HG03565 (cell line): ENCODE data around the gene TTLL7.

ENCODE experiments used
- ATAC-seq: cut with Tn5 transposase; IDR thresholded peaks from one replicate; pipeline ENCODE4 v1.9.1; 2021; ENCODE audit warnings: mild to moderate bottlenecking, moderate library complexity; ENCODE audit not compliant: unreplicated experiment

TTLL7 gene

DNA sequence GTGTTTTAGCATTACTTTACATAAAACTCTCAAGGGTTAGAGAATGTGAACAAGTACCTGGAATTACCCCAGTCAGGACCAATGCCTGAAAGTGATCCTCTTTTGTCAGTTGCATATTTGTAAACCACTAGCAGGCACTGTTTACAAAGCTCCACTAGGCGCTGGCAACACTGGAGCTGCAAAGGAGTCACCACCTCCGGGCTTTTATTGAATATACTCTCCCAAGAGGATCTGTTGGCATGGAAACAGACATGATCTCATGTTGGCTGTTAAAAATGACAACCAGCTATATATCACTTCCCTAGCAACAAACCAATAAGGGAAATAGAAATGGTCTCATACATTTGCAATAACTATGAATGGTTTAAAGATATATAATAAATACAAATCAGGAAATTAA, 116.0 kb downstream of the TTLL7 start:
- ATAC-seq: peak; percentile 37

DNA sequence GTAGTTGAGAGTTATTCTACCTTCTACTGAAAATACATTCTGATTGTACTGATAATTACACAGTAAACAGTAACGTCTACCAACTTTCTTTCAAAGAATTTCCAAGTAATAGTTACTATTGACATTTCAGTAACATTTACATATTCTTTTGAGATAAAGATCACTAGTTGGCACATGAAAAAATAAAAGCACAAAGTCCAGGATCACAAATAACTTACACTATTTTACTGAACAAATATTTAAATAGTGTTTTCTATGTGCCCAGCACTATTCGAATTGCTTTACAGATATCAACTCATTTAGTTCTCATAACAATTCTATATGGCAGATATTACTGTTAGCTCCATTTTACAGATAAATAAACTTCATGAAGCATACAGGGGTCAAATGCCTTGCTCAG, 126.4 kb downstream of the TTLL7 start:
- no peak for ATAC-seq

DNA sequence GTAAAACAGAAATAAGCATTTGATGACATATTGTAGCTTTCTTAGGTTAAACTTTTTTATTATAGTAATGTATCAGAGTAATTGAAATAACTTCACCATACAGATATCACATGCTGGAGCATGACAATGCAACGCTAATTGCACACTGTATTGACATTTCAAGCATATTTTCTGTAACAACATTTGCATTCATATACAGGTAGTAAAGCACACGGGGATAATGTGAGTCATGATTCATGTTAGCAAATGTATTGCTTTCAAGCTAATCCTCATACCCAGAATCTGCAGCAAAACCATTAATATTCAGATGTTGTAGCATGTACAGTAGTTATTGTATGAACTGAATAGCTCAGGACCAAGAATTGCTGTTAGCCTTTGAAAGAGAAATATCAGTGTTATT, 133.9 kb downstream of the TTLL7 start:
- ATAC-seq: no peak

DNA sequence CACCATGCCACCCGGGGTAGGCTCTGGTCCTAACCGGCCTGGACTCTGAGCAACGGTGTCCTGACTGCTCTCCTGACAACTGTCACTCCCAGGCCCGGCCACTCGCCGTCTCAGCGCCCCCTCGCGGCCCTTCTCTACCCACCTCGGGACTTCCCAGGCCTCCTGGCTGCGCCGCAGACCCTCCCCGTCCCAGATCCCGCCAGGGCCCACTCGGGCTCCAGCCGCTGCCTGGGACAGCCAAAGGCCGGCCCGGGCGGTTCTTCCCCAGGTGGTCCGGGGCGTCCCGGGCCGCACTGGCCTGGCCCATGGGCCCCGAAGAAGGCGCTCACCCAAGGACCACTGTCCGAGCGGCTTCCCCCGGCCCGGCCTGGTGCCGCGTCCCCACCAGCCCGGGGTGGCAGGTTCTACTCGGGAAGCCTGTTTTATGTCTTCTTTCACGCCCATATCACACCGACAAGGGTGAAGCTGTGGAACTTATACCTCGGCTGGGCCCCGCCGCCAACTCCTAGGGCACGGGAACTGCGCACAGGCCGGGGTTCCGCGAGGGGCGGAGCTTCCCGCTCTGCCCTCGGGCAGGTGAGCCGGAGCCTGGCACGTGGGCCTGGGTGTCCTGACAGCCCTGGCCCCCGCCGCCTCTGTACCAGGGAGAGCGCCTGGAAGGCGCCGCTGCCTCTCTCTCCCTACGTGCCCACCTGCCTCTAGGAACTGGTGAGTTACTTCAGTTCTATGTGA, 138.3 kb downstream of the TTLL7 start:
- peak; percentile 84 for ATAC-seq

DNA sequence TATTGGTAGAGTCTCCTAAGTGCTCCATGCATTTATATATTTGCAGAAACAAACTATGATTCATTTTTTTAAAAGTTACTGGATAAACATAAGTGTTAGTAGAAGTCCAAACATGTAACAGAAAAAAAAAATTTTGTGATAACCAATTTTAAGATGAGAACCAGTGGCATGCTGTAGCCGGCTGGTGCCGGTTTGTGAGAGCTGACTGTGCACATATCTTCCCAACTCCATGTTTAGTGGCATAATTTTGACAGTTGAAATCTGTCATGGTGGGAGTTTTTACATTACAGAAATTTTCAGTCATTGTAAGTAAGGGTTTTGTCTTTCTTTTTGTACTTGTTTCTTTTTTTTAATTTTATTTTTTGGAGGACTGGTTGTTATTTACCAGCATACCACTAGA, 141.2 kb downstream of the TTLL7 start:
- ATAC-seq: no peak

DNA sequence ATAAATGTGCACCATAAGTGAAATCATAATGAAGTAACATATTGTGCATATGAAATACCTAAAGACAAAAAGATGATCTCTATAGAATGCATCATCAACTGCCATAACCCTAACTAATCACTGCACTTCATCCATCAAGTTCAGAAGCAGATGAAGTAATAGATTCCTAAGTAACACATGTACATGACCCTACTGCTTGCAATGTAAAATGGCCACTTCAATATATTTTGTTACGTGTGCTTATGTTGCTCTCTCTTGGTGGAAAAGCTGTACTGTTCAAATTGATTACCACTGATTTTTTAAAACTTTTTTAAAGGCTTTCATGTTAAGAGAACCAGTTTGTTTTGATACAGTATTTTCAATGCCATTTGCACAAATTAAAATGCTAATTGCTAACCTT, 141.8 kb downstream of the TTLL7 start:
- ATAC-seq: no peak

DNA sequence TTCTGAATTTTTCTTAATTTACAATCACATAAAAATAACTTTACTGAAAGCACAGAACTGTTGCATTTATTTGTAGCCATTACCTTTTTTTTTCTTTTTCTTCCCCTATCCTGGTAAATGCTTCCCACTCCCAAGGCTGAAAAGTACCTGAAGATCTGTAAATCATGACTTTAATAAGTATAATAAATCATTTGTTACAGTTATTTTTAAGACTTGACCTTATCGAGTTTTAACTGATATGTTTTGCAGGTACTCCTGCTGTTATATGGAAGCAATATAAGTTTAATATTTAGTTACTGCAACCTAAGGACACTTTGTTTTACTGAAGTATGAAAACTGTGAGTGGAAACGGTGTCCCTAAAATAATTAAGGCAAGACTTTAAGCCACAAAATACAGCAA, 142.6 kb downstream of the TTLL7 start:
- ATAC-seq: no peak

DNA sequence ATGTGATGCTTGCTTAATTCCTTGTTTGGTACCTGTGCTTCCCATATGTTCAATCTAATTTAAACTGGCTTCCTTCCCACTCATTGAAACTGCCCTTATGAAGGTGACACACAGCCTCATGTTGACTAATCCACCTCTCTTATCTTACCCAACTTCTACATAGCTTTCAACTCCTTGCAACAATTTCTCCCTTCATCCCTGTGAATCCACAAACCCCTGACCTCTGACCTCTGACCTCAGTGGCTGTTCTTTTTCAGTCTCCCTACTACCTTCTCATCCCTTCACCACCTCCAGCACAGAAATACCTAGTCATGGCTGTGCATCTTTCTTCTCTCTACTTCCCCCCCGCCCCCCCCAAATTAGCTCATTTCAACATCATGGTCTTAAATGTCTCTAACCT, 144.5 kb downstream of the TTLL7 start:
- no peak for ATAC-seq

DNA sequence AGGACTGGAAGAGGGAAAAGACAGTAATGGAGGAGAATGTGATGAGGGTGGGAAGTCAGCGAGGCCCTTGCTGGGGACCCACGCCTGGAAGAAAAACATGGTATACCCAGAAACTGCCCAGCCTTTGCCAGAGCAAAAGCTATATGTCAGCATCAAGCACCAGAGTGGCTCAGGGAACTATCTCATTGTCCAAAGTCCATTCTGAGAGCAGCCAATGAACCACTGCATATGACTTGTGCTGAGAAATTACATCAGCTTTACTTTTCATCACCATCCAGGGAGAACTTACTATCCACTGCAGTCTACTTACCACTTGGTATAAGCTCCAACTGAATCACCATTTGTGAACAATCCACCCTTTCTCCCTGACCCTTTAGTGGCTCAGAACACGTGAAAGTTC, 148.1 kb downstream of the TTLL7 start:
- no peak for ATAC-seq

DNA sequence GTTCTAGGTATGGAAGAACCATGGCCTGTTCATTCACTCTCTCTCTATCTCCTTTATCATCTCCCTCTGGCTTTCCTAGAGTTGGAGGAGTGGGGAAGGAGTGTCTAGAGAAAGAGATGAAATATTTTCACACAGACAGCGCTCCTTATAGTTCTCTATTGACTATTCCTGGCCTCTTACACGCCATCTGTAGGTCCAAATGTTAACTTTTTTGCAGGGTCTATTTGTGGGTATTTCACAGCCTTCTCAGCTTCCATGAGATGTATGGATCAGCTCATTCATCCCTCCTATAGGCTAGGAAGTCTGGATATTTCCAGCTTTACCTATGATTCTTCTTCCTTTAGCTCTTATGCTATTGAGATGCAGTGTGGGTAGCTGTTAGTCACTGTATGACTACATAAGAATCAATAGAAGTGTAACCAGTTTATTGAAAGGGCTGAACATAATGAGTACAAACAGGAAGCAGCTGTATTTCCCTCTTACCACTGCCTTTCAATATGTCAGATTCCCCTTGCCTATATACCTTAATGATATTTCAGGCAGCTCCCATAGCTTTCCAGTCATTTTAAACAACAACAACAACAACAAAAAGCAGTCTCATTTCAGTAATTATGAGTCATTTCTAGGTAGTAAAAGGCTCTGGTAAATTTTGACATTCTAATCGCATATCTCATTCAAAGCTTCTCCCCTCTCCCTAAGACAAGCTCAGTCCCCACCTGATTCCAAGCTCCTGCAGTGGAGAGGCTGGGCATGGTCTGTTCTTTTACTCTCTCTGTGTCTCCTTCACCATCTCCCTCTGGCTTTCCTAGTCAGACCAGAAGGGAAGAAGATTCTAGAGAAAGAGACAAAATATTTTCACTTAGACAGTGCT, 149.5 kb downstream of the TTLL7 start:
- peak; percentile 87 for ATAC-seq

DNA sequence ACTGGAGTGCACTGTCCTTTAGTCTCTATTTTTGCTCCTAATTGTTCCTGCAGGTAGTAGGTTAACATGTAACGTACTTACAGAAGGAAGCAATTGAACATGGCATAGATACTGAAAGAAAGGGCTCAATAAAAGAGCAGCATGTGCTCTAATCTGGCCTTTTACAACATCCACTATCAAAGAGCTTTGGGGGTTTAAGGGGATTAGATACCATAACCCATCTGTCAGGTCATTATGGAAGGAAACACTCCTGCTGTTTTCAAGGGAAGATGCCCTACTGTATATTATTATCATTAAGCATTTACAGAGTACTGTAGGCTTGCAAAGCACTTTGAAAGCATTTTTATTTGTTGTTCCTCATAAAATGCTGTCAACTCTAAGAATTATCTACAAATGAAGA, 152.8 kb downstream of the TTLL7 start:
- no peak for ATAC-seq

DNA sequence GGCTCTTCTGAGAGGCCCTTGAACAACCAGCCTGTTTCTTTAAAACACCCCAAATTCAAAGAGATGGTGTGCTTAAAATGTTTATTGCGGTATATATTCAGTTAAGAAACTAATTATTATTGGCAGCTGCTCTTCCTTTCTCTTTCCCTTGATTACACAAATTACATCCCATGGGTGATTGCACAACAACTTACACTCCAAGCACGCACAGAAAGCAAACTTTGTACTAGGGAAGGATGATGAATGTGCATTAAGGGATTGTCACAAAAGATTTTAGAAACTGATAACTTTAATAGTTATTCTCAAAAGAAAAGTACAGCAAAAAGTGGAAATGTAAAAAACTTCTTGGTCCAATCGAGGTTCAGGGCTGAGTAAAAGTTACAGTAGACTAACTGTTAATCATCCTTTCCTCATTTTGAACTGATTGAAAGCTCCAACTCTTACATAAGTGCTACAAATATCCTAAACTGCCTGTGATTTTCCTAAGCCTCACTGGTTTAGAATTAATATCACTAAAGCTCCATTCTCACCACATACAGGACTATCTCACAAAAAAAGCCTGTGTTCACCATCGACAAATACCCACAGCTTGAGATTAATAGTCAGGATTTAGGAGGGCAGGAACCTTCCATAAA, 153.4 kb downstream of the TTLL7 start:
- ATAC-seq: no peak

DNA sequence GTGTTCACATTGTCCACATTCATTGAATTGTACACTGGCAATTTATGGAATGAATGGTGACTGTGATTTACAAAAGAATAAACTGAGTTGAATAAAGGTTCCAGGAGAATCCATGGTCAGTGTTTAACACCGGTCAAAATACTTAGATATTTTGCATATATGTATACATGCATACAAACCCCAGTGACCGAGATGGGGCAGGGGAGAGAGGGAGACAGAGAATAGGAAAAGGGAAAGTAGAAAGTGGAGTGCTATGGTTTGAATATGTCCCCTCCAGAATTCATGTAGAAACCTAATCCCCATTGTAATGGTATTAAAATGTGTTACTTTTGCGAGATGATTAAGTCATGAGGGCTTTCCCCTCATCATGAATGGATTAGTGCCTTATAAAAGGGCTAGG, 154.4 kb downstream of the TTLL7 start:
- no peak for ATAC-seq

DNA sequence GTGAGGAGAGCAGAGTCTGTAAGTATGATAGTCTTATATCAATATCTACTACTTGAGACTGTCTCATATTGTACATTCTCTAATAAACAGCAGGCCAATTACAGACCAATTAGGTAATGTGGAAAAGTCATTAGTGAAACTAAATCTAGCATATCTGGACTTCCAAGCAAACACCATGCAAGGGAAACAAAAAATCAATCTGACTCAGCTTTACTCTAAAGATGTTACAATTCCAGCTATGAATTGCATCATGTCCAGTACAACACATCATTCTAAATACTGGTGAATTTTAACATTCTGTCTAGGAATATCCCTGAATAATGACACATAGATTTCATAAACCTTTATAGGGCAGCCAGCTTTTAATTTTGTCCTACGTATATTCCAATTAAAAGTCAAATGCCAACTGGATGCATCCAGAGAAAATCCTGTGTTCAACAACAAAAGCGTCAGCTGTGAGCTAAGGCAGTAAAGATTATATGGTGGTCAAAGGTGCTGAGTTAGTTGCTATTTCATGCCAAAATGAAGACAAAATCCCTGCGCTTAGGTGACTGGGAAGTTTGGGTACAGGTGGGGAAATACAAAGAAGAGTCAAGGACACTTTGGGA, 159.3 kb downstream of the TTLL7 start:
- ATAC-seq: no peak

DNA sequence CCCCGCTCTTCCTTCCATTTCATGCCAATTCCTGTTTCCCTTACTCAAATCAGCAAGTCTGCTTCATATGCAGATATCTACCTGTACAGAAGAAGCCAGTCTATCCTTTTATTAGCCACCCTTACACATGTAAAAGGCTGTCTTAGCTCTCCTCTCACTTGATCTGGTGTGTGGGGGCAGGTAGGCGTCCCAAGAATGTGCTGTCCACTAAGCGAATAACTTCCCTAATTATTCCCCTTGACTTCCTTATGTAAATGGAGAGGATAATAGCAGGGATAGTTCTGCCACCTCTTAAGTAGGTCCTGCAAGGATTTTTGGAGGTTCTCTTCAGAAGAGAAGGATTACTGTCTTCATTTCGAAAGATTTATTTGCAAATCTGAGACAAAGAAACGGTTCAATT, 160.4 kb downstream of the TTLL7 start:
- ATAC-seq: no peak

DNA sequence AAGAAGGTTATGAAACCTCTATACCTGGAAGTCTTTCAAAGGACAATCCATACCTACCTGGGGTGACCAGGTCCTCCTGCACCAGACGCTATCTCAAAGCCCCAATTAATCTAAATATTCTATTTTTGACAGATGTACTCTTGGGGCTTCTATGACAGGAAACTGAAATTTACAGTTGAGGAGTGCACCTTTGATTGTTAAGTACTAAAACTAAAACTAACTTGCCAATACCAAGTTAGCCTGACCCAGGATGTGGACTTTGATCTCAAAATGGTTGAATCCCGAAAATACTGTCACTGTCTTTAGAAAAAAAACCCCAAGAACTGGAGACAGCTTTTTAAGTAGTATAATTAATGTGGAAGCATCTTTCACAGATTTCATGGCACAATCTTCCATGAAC, 162.4 kb downstream of the TTLL7 start:
- no peak for ATAC-seq

DNA sequence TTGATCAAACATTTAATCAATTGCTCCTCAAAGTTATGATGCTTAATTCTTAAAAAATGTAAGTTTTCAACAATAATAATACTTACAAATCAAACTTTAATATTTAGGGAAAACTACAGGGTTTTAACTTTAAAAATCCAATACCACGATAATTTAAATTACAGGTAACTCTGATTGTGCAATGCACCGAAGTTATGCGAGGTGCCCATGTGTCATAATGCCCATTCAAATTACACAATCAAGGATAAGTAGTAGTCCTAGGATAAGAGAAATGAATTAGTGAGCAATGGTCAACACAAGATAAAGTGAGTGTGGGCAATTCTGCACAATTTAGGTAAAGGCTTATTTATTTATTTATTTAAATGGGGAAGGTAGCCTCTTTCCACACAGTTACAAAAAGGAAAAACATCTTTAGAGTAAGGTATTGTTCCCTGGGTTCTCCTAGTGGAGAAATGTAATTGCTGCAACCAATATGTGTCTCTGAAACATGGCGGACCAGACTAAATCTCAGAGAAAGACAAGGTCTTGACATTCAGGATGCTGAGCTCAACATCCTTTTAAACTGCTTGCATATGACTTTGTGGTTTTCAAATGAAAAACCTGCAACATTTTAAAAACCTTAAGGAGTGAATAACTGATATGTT, 164.2 kb downstream of the TTLL7 start:
- no peak for ATAC-seq

DNA sequence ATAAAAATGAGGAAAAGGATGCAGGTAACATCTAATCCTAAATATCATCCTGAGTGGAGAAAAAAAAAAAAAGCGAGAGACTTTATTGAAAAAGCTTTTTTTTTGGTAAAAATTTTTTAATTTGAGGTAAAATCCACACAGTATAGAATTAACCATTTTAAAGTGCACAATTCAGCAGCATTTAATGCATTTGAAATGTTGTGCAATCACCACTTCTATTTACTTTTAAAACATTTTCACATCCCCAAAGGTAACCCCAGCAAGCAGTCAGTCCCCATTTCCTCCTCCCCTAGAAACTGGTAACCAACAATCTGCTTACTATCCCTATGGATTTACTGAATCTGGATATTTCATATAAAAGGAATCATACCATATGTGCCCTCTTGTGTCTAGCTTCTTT, 166.7 kb downstream of the TTLL7 start:
- ATAC-seq: no peak

DNA sequence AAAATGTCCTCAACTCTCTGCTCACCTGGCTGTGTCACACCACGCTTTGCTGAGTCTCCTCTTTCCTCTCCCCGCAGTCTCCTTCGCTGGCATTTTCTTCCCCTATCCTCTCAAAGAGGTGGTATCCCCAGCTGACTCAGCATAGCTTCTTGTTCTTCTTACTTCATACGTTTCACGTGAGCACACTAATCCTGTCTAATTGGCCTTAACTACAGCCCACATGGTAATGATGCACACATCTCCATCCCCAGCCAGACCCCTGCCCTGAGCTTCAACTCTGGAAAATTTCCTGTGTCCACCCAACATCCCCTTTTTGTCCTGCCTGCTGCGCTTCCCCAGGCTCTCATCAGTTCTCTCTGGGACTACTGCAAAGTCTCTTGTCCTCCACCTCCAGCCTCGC, 169.8 kb downstream of the TTLL7 start:
- no peak for ATAC-seq

DNA sequence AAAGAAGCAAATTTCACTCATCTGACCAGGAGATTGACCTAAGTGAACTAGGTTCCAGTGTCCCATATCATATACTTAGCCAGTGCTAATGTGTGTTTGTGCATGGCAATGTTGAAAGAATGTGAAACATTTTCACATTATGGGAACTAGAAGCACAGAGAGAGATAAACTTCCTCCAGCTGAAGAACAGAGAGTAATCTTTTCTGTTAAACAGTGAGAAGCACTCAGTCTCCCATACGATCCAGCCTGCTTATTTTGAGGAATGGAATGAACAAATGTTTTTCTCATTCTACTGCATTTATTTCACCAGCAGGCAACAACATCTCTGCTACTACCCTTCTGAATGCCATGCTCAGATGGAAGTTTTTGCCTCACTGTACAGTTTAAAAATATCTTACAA, 170.5 kb downstream of the TTLL7 start:
- no peak for ATAC-seq

DNA sequence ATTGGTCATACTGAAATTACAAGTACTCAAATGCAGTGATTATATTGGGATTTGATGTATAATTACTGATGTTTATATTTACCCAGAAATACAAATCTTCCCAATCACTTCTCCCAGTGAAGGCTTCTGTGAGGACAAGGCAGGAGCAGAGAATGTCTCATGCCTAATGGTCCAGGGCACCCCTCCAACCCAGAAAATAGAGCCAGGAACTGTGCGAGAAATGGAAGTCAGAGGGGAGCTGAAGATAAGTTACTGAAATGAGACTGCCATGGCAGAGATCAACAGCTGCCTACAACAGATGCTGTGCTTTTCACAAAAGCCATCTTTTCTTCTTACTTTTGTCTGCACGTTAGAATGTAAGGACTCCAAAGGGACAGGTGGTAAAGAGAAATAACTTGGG, 171.2 kb downstream of the TTLL7 start:
- no peak for ATAC-seq
